ENCODE data around the gene CENPT.

- no peak for TF ChIP-seq EZH2 (IDR thresholded peaks at IDR 0.05; ENCODE audit: borderline replicate concordance, low read depth, low read length, severe bottlenecking)
- TF ChIP-seq, protein P1, sequence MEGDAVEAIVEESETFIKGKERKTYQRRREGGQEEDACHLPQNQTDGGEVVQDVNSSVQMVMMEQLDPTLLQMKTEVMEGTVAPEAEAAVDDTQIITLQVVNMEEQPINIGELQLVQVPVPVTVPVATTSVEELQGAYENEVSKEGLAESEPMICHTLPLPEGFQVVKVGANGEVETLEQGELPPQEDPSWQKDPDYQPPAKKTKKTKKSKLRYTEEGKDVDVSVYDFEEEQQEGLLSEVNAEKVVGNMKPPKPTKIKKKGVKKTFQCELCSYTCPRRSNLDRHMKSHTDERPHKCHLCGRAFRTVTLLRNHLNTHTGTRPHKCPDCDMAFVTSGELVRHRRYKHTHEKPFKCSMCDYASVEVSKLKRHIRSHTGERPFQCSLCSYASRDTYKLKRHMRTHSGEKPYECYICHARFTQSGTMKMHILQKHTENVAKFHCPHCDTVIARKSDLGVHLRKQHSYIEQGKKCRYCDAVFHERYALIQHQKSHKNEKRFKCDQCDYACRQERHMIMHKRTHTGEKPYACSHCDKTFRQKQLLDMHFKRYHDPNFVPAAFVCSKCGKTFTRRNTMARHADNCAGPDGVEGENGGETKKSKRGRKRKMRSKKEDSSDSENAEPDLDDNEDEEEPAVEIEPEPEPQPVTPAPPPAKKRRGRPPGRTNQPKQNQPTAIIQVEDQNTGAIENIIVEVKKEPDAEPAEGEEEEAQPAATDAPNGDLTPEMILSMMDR (IDR thresholded peaks at IDR 0.05; ENCODE audit: extremely low read depth in 1 of 2, insufficient read depth in 1 of 2, low read depth in 1 of 2, low read length in 2 of 2): no peak
- TF ChIP-seq POLR2AphosphoS5 (IDR thresholded peaks at IDR 0.05; ENCODE audit: insufficient read depth, low read depth, low read length): no peak
- TF ChIP-seq POLR2A (IDR thresholded peaks at IDR 0.05; ENCODE audit: low read depth, low read length): no peak
- no peak for TF ChIP-seq MYC (IDR thresholded peaks at IDR 0.05; ENCODE audit: low read depth, low read length)
- TF ChIP-seq, protein P2, sequence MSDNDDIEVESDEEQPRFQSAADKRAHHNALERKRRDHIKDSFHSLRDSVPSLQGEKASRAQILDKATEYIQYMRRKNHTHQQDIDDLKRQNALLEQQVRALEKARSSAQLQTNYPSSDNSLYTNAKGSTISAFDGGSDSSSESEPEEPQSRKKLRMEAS (IDR thresholded peaks at IDR 0.05; ENCODE audit: insufficient read depth, insufficient read length): no peak
- no peak for TF ChIP-seq JUN (IDR thresholded peaks at IDR 0.05; ENCODE audit: borderline replicate concordance, insufficient read depth, insufficient read length, low read depth)
- no peak for TF ChIP-seq FOS (IDR thresholded peaks at IDR 0.05; ENCODE audit: borderline replicate concordance, insufficient read depth, low read length)
- no peak for TF ChIP-seq GATA2 (IDR thresholded peaks at IDR 0.05; ENCODE audit: insufficient read depth, insufficient read length, low read depth, low read length)
Measured at GRCh38 chr16:67804853-67805542, 42.5 kb downstream of the CENPT start.
